GM12891 (cell line): Measurements from ENCODE around the gene ANKH.

Source experiments
- DNase-seq: peaks from one replicate; pipeline ENCODE4 v3.0.0; 2011; ENCODE audit warnings: low spot score; ENCODE audit not compliant: insufficient read length
- FAIRE-seq: peaks from 2 replicates; lab custom pipeline; 2011; peaks lifted over from hg19 to GRCh38; lab: Jason Lieb, UNC
- PAX5 ChIP-seq: IDR thresholded peaks from 2 replicates; pipeline ENCODE4 v1.6.1; 2011; ENCODE audit warnings: low read length, moderate library complexity, mild to moderate bottlenecking; ENCODE audit not compliant: insufficient read depth, severe bottlenecking
- POLR2A ChIP-seq: IDR thresholded peaks from 2 replicates; pipeline ENCODE4 v1.6.1; 2011; ENCODE audit warnings: low read depth, low read length, control low read depth
- POLR2AphosphoS5 ChIP-seq: IDR thresholded peaks from 2 replicates; pipeline ENCODE4 v1.6.1; 2011; ENCODE audit warnings: low read depth, low read length, control low read depth
- POU2F2 ChIP-seq: IDR thresholded peaks from 2 replicates; pipeline ENCODE4 v1.6.1; 2011; ENCODE audit warnings: low read depth, mild to moderate bottlenecking, control low read depth, low read length, moderate library complexity
- SPI1 ChIP-seq: IDR thresholded peaks from 2 replicates; pipeline ENCODE4 v1.6.1; 2011; ENCODE audit warnings: low read depth, low read length, control low read depth
- TAF1 ChIP-seq: IDR thresholded peaks from 2 replicates; pipeline ENCODE4 v1.6.1; 2011; ENCODE audit warnings: low read depth, low read length, control low read depth

The ANKH gene

GRCh38 chr5:14708551-14708950, 163.0 kb downstream of the ANKH start:
- DNase-seq (no peak), FAIRE-seq (no peak)
- no peak for TF ChIP-seq TAF1
- no peak for TF ChIP-seq POLR2AphosphoS5
- TF ChIP-seq POLR2A = no peak
- no peak for TF ChIP-seq PAX5
- TF ChIP-seq POU2F2 = no peak
- TF ChIP-seq SPI1 = no peak

GRCh38 chr5:14707811-14708390, 163.7 kb downstream of the ANKH start:
- no peak for FAIRE-seq
- TF ChIP-seq TAF1 (no peak), SPI1 (no peak), PAX5 (no peak), POLR2A (no peak)

GRCh38 chr5:14706615-14707021, 165.0 kb downstream of the ANKH start:
- DNase-seq = no peak
- FAIRE-seq = no peak
- TF ChIP-seq POU2F2 (no peak), POLR2A (no peak), SPI1 (no peak), POLR2AphosphoS5 (no peak)

More at GRCh38 chr5:14707811-14708390, 163.7 kb downstream of the ANKH start:
- no peak for DNase-seq

GRCh38 chr5:14705556-14705955, 166.0 kb downstream of the ANKH start:
- DNase-seq (no peak), FAIRE-seq (no peak)
- TF ChIP-seq POLR2AphosphoS5 (0 out of 2 replicates have a peak, but pooled peaks have one; percentile 46), POU2F2 (no peak)

- TF ChIP-seq POLR2AphosphoS5 (peak; percentile 57; the same call in 1 of the 2 replicates), SPI1 (no peak)
- no peak for FAIRE-seq
- no peak for DNase-seq
Measured at GRCh38 chr5:14702238-14702839, 169.2 kb downstream of the ANKH start.

- FAIRE-seq = no peak
- TF ChIP-seq POLR2AphosphoS5 (no peak), POU2F2 (no peak), SPI1 (no peak), PAX5 (no peak), TAF1 (no peak), POLR2A (no peak)
Measured at GRCh38 chr5:14701556-14701955, 170.0 kb downstream of the ANKH start.

GRCh38 chr5:14700478-14701436, 170.8 kb downstream of the ANKH start:
- no peak for DNase-seq
- no peak for TF ChIP-seq POLR2AphosphoS5
- TF ChIP-seq POU2F2 = no peak
- no peak for TF ChIP-seq PAX5
- TF ChIP-seq SPI1 = no peak
- peak; percentile 20; the same call in 1 of the 2 replicates for TF ChIP-seq POLR2A
- no peak for TF ChIP-seq TAF1
- no peak for FAIRE-seq

More at GRCh38 chr5:14701556-14701955, 170.0 kb downstream of the ANKH start:
- DNase-seq = no peak

GRCh38 chr5:14699807-14700400, 171.7 kb downstream of the ANKH start:
- DNase-seq = no peak
- 0 out of 2 replicates have a peak, but pooled peaks have one; percentile 29 for TF ChIP-seq POLR2AphosphoS5
- TF ChIP-seq POLR2A = 0 out of 2 replicates have a peak, but pooled peaks have one; percentile 5
- no peak for TF ChIP-seq POU2F2
- no peak for FAIRE-seq

- TF ChIP-seq POLR2A (no peak), TAF1 (no peak), SPI1 (no peak), POU2F2 (no peak), POLR2AphosphoS5 (no peak), PAX5 (no peak)
- DNase-seq (no peak), FAIRE-seq (no peak)
Measured at GRCh38 chr5:14699159-14699558, 172.4 kb downstream of the ANKH start.

GRCh38 chr5:14698495-14698894, 173.1 kb downstream of the ANKH start:
- TF ChIP-seq POU2F2 (no peak), PAX5 (no peak), SPI1 (no peak), POLR2A (no peak), TAF1 (no peak), POLR2AphosphoS5 (no peak)
- DNase-seq (no peak), FAIRE-seq (no peak)
